ENCODE data around the gene PPP5C. TPM values are rescaled to one million over a fixed set of nuclear protein-coding genes. Genes with fewer than 3 reads are reported as not detected.

The PPP5C gene
- total RNA-seq, 1 donor from 2014 or later = 114 TPM

GRCh38 chr19:46337487-46337886, 9.4 kb upstream of the PPP5C start:
- Mint-ChIP-seq H3K4me3 (no peak overlapping the region), H3K4me1 (peaks cover 21% of the 10 kb centered on the region), H3K27ac (ENCODE audit: unreplicated experiment) (no peak overlapping the region), H3K9me3 (no peaks in the 10 kb centered on the region), H3K27me3 (ENCODE audit: low read depth) (no peaks in the 10 kb centered on the region), H3K36me3 (ENCODE audit: low read depth) (no peaks in the 10 kb centered on the region)
- no peak for TF ChIP-seq CTCF (conservative IDR thresholded peaks at IDR 0.05)
- DNase-seq (ENCODE audit: low read depth, low spot score) = no peak

GRCh38 chr19:46339446-46339845, 7.4 kb upstream of the PPP5C start:
- H3K9me3 Mint-ChIP-seq = no peaks in the 10 kb centered on the region
- no peaks in the 10 kb centered on the region for H3K36me3 Mint-ChIP-seq (ENCODE audit: low read depth)
- DNase-seq (ENCODE audit: low read depth, low spot score) = no peak
- H3K27me3 Mint-ChIP-seq (ENCODE audit: low read depth) = no peaks in the 10 kb centered on the region
- no peak overlapping the region for H3K27ac Mint-ChIP-seq (ENCODE audit: unreplicated experiment)
- H3K4me3 Mint-ChIP-seq = no peak overlapping the region
- peaks cover 21% of the 10 kb centered on the region for H3K4me1 Mint-ChIP-seq
- TF ChIP-seq CTCF (conservative IDR thresholded peaks at IDR 0.05) = no peak

GRCh38 chr19:46340051-46340659, 6.7 kb upstream of the PPP5C start:
- no peaks in the 10 kb centered on the region for H3K36me3 Mint-ChIP-seq (ENCODE audit: low read depth)
- no peaks in the 10 kb centered on the region for H3K9me3 Mint-ChIP-seq
- no peak overlapping the region for H3K4me3 Mint-ChIP-seq
- no peak for TF ChIP-seq CTCF (conservative IDR thresholded peaks at IDR 0.05)
- H3K4me1 Mint-ChIP-seq = peaks cover 21% of the 10 kb centered on the region
- DNase-seq (ENCODE audit: low read depth, low spot score) = no peak
- no peak overlapping the region for H3K27ac Mint-ChIP-seq (ENCODE audit: unreplicated experiment)
- H3K27me3 Mint-ChIP-seq (ENCODE audit: low read depth) = no peaks in the 10 kb centered on the region

- peaks cover 28% of the 10 kb centered on the region for H3K4me1 Mint-ChIP-seq
- no peak for TF ChIP-seq CTCF (conservative IDR thresholded peaks at IDR 0.05)
- H3K9me3 Mint-ChIP-seq = no peaks in the 10 kb centered on the region
- no peak overlapping the region for H3K27ac Mint-ChIP-seq (ENCODE audit: unreplicated experiment)
- no peaks in the 10 kb centered on the region for H3K27me3 Mint-ChIP-seq (ENCODE audit: low read depth)
- DNase-seq (ENCODE audit: low read depth, low spot score) = no peak
- H3K36me3 Mint-ChIP-seq (ENCODE audit: low read depth) = no peaks in the 10 kb centered on the region
- H3K4me3 Mint-ChIP-seq = no peak overlapping the region
These were observed 5.0 kb upstream of the PPP5C start for GRCh38 chr19:46341937-46342336.

GRCh38 chr19:46344363-46344762, 2.5 kb upstream of the PPP5C start:
- Mint-ChIP-seq H3K27me3 (ENCODE audit: low read depth) (no peaks in the 10 kb centered on the region), H3K9me3 (no peaks in the 10 kb centered on the region), H3K27ac (ENCODE audit: unreplicated experiment) (no peak overlapping the region), H3K36me3 (ENCODE audit: low read depth) (peaks cover 3% of the 10 kb centered on the region), H3K4me1 (peaks cover 40% of the 10 kb centered on the region), H3K4me3 (peak overlapping the region; percentile 41)
- TF ChIP-seq CTCF (conservative IDR thresholded peaks at IDR 0.05) = no peak
- DNase-seq (ENCODE audit: low read depth, low spot score) = no peak

All from neural crest cell (in vitro differentiated cells).